HepG2 (cell line): ENCODE measurements around the gene CNTROB. TPM values are rescaled to one million over a fixed set of nuclear protein-coding genes. Genes with fewer than 3 reads are reported as not detected.

ENCODE experiments used
- ATF1 ChIP-seq: IDR thresholded peaks from 2 replicates; pipeline ENCODE4 v1.6.1; 2016; ENCODE audit warnings: mild to moderate bottlenecking, control low read depth
- ATRX ChIP-seq: sonication (generic); formaldehyde crosslinking; IDR thresholded peaks from 2 replicates; pipeline ENCODE4 v1.4.0; 2020; ENCODE audit warnings: missing genetic modification reagents, borderline replicate concordance
- FOXJ3 ChIP-seq: sonication (generic); formaldehyde crosslinking; IDR thresholded peaks from 2 replicates; pipeline ENCODE4 v1.4.0; 2020; ENCODE audit warnings: missing genetic modification reagents, mild to moderate bottlenecking, borderline replicate concordance
- FOXO4 ChIP-seq: sonication (generic); formaldehyde crosslinking; conservative IDR thresholded peaks from 2 replicates; pipeline ENCODE4 v1.8.1; 2023; ENCODE audit warnings: missing genetic modification reagents
- KLF16 ChIP-seq, 2 experiments: sonication (generic) in 1 of 2; formaldehyde crosslinking in 1 of 2; IDR thresholded peaks; 2 replicates each; pipeline versions ENCODE4 v1.6.1 to v1.8.0; 2016 to 2023; ENCODE audit warnings: missing genetic modification reagents in 2 of 2, missing compliant biosample characterization in 1 of 2
- MNT ChIP-seq: fragments of 450-650 bp; IDR thresholded peaks from 2 replicates; pipeline ENCODE4 v1.6.1; 2016
- MTERF4 ChIP-seq: sonication (generic); formaldehyde crosslinking; IDR thresholded peaks from 2 replicates; pipeline ENCODE4 v1.8.0; 2023; ENCODE audit warnings: mild to moderate bottlenecking, missing genetic modification reagents
- PHF20 ChIP-seq: sonication (generic); formaldehyde crosslinking; IDR thresholded peaks from 2 replicates; pipeline ENCODE4 v1.5.0; 2020; ENCODE audit warnings: mild to moderate bottlenecking, missing genetic modification reagents
- PLSCR1 ChIP-seq: sonication (generic); formaldehyde crosslinking; IDR thresholded peaks from 2 replicates; pipeline ENCODE4 v1.5.0; 2020; ENCODE audit warnings: missing genetic modification reagents, mild to moderate bottlenecking, borderline replicate concordance
- PRDM4 ChIP-seq: sonication (generic); formaldehyde crosslinking; IDR thresholded peaks from 2 replicates; pipeline ENCODE4 v1.9.0; 2021; ENCODE audit warnings: missing genetic modification reagents, borderline replicate concordance
- TBX2 ChIP-seq: sonication (generic); formaldehyde crosslinking; IDR thresholded peaks from 2 replicates; pipeline ENCODE4 v1.5.0; 2020; ENCODE audit warnings: missing genetic modification reagents, mild to moderate bottlenecking, borderline replicate concordance
- THAP8 ChIP-seq: sonication (generic); formaldehyde crosslinking; IDR thresholded peaks from 2 replicates; pipeline ENCODE4 v1.5.1; 2020; ENCODE audit warnings: missing genetic modification reagents, mild to moderate bottlenecking, borderline replicate concordance
- ZNF274 ChIP-seq: sonication (generic); formaldehyde crosslinking; IDR thresholded peaks from 2 replicates; pipeline ENCODE4 v1.5.1; 2020; ENCODE audit warnings: mild to moderate bottlenecking, missing genetic modification reagents
- ZNF562 ChIP-seq: sonication (generic); formaldehyde crosslinking; IDR thresholded peaks from 2 replicates; pipeline ENCODE4 v1.8.0; 2022; ENCODE audit warnings: missing genetic modification reagents, borderline replicate concordance
- ZNF660 ChIP-seq: sonication (generic); formaldehyde crosslinking; IDR thresholded peaks from 2 replicates; pipeline ENCODE4 v1.5.1; 2020; ENCODE audit warnings: mild to moderate bottlenecking, low read depth, missing genetic modification reagents, borderline replicate concordance
- ZNF772 ChIP-seq: sonication (generic); formaldehyde crosslinking; IDR thresholded peaks from 2 replicates; pipeline ENCODE4 v1.5.0; 2020; ENCODE audit warnings: mild to moderate bottlenecking, missing genetic modification reagents
- ZNF850 ChIP-seq: sonication (generic); formaldehyde crosslinking; conservative IDR thresholded peaks from 2 replicates; pipeline ENCODE4 v1.9.0; 2021; ENCODE audit warnings: mild to moderate bottlenecking, missing genetic modification reagents
- polyA plus RNA-seq, 8 experiments: library from polyadenylated mRNA; depleted of rRNA in 3 of 8; stranded (reverse) in 7 of 8; unstranded in 1 of 8; fragments of >200 nt; fragmentation: Illumina TruSeq in 4 of 8; extraction: Trizol in 4 of 8; gene quantifications; 2 replicates each; pipeline versions ENCODE4 v1.2.1 to v1.2.3, GENCODE V29; 2011 to 2016; ENCODE audit warnings: low read depth in 4 of 8, missing spikeins in 1 of 8, mixed read lengths in 1 of 8; ENCODE audit not compliant: insufficient read depth in 1 of 8
- total RNA-seq, 5 experiments: library from RNA; depleted of rRNA; stranded (reverse); fragments of >200 nt; fragmentation: Illumina TruSeq; extraction: Trizol; gene quantifications; 2 replicates each; pipeline ENCODE4 v1.2.3, GENCODE V29; 2016; ENCODE audit warnings: low read depth in 1 of 5

Gene CNTROB
- total and polyA plus RNA-seq, 2 of the 13 experiments (the other 11 are each of a cell fraction or from before 2014, with no cell fraction given) = 21.2 to 24.1 TPM

GRCh38 chr17:7989781-7990655, 58.0 kb downstream of the CNTROB start (continued):
- TF ChIP-seq ZNF274 (CRISPR knock-in tag) = 0 out of 2 replicates have a peak, but pooled peaks have one; percentile 29
- no peak for TF ChIP-seq THAP8
- 0 out of 2 replicates have a peak, but pooled peaks have one; percentile 62 for TF ChIP-seq ZNF850 (CRISPR knock-in tag)
- no peak for TF ChIP-seq ZNF772 (CRISPR knock-in tag)
- TF ChIP-seq PLSCR1 = no peak
- TF ChIP-seq FOXO4 (CRISPR knock-in tag) = no peak
- TF ChIP-seq ZNF562 (CRISPR knock-in tag) = no peak
- peak; percentile 53; the same call in 1 of the 2 replicates for TF ChIP-seq TBX2
- peak in 1 of 2 experiments; percentile 72; a peak in 1 of 4 replicates for TF ChIP-seq KLF16 (CRISPR knock-in tag; IDR thresholded peaks at IDR 0.05)
- TF ChIP-seq PRDM4 (CRISPR knock-in tag) = no peak
- TF ChIP-seq MNT = no peak
- no peak for TF ChIP-seq ATRX
- TF ChIP-seq PHF20 (CRISPR knock-in tag) = no peak; the same call in 1 of the 2 replicates
- TF ChIP-seq ATF1 (CRISPR knock-in tag) = no peak
- TF ChIP-seq FOXJ3 (CRISPR knock-in tag) = no peak
- TF ChIP-seq MTERF4 (CRISPR knock-in tag) = no peak
- no peak for TF ChIP-seq ZNF660 (CRISPR knock-in tag)
